IMR-90 (cell line): Measurements from ENCODE around the gene PTPRO. TPM values are rescaled to one million over a fixed set of nuclear protein-coding genes. Genes with fewer than 3 reads are reported as not detected.

Experiments used
- ATAC-seq: fragments of 200-7000 bp; cut with Tn5 transposase; 2 replicates; pipeline ENCODE4 v1.9.1; 2020; ENCODE audit warnings: low read depth, mild to moderate bottlenecking, moderate library complexity
- BruUV-seq: library from RNA; stranded (reverse); fragments of 400-500 nt; replicated peaks from 2 replicates; lab custom pipeline; 2021; lab: Mats Ljungman, UMichigan
- CTCF ChIA-PET: fragments of 300-600 bp; formaldehyde crosslinking; extraction: SDS; loops from one replicate; lab custom pipeline; 2021; ENCODE audit warnings: antibody characterized with exemption; lab: Yijun Ruan, JAX
- POLR2A ChIA-PET: fragments of 300-600 bp; sonication (Branson Sonifier 250); formaldehyde crosslinking; loops from one replicate; lab custom pipeline; 2022; ENCODE audit warnings: antibody characterized with exemption; ENCODE audit not compliant: unreplicated experiment; lab: Charles Lee
- DNase-seq: peaks from one replicate; pipeline ENCODE4 v3.0.0; 2013
- H2AFZ ChIP-seq: replicated peaks from 2 replicates; pipeline ENCODE3; 2013; ENCODE audit warnings: low read length, mild to moderate bottlenecking; ENCODE audit not compliant: poor library complexity
- H2AK5ac ChIP-seq: 2 replicates; pipeline ENCODE4 v1.6.1; 2013; ENCODE audit warnings: low read depth, low read length, inconsistent platforms
- H2AK9ac ChIP-seq: replicated peaks from 2 replicates; pipeline ENCODE3; 2013; ENCODE audit warnings: mild to moderate bottlenecking, low read depth, low read length, moderate library complexity; ENCODE audit not compliant: poor library complexity
- H2BK120ac ChIP-seq: 2 replicates; pipeline ENCODE4 v1.6.1; 2013; ENCODE audit warnings: low read depth, low read length, inconsistent platforms
- H2BK15ac ChIP-seq: 3 replicates; pipeline ENCODE4 v1.6.1; 2013; ENCODE audit warnings: low read depth, low read length, inconsistent platforms
- H2BK20ac ChIP-seq: 2 replicates; pipeline ENCODE4 v1.6.1; 2013; ENCODE audit warnings: low read depth, mild to moderate bottlenecking, inconsistent platforms, low read length, moderate library complexity
- H2BK5ac ChIP-seq: 2 replicates; pipeline ENCODE4 v1.6.1; 2013; ENCODE audit warnings: mild to moderate bottlenecking, low read depth, low read length, inconsistent platforms; ENCODE audit not compliant: poor library complexity, severe bottlenecking
- H3K14ac ChIP-seq: replicated peaks from 2 replicates; pipeline ENCODE4 v1.6.1; 2013; ENCODE audit warnings: low read depth, low read length, inconsistent platforms
- H3K18ac ChIP-seq: 2 replicates; pipeline ENCODE4 v1.6.1; 2013; ENCODE audit warnings: low read depth, low read length, control low read depth
- H3K23ac ChIP-seq: 2 replicates; pipeline ENCODE4 v1.6.1; 2013; ENCODE audit warnings: low read depth, low read length, inconsistent platforms
- H3K27ac ChIP-seq: 2 replicates; pipeline ENCODE4 v1.5.1; 2013; ENCODE audit warnings: mild to moderate bottlenecking, control low read depth, low read length; ENCODE audit not compliant: insufficient read depth
- H3K27me3 ChIP-seq: 2 replicates; pipeline ENCODE4 v1.6.1; 2013; ENCODE audit warnings: low read length; ENCODE audit not compliant: control insufficient read depth, insufficient read depth
- H3K36me3 ChIP-seq: 2 replicates; pipeline ENCODE4 v1.6.1; 2013; ENCODE audit warnings: low read length, mixed read lengths; ENCODE audit not compliant: control insufficient read depth, insufficient read depth
- H3K4ac ChIP-seq: 2 replicates; pipeline ENCODE4 v1.6.1; 2013; ENCODE audit warnings: low read depth, low read length, inconsistent platforms
- H3K4me1 ChIP-seq: 2 replicates; pipeline ENCODE4 v1.6.1; 2013; ENCODE audit warnings: low read length, mixed read lengths; ENCODE audit not compliant: control insufficient read depth, insufficient read depth
- H3K4me2 ChIP-seq: 2 replicates; pipeline ENCODE4 v1.6.1; 2013; ENCODE audit warnings: low read depth, mild to moderate bottlenecking, control low read depth, low read length, moderate library complexity
- H3K4me3 ChIP-seq: 2 replicates; pipeline ENCODE4 v1.5.1; 2013; ENCODE audit warnings: low read depth, mild to moderate bottlenecking, control low read depth, low read length, moderate library complexity; ENCODE audit not compliant: insufficient read depth
- H3K56ac ChIP-seq: 2 replicates; pipeline ENCODE4 v1.6.1; 2013; ENCODE audit warnings: low read length, inconsistent platforms; ENCODE audit not compliant: insufficient read depth; ENCODE audit errors: extremely low read depth
- H3K79me1 ChIP-seq, 2 experiments: 2 replicates each; pipeline ENCODE4 v1.6.1; 2013; ENCODE audit warnings: low read length in 2 of 2, inconsistent platforms in 1 of 2, low read depth in 1 of 2
- H3K9ac ChIP-seq: 2 replicates; pipeline ENCODE4 v1.6.1; 2013; ENCODE audit warnings: low read depth, low read length, control low read depth
- H3K9me1 ChIP-seq: 2 replicates; pipeline ENCODE4 v1.6.1; 2013; ENCODE audit warnings: low read length, inconsistent platforms; ENCODE audit not compliant: insufficient read depth
- H3K9me3 ChIP-seq: 2 replicates; pipeline ENCODE4 v1.6.1; 2013; ENCODE audit warnings: low read length; ENCODE audit not compliant: control insufficient read depth, insufficient read depth
- H4K20me1 ChIP-seq: 2 replicates; pipeline ENCODE4 v1.6.1; 2013; ENCODE audit warnings: low read length, inconsistent platforms; ENCODE audit not compliant: insufficient read depth
- H4K5ac ChIP-seq: 2 replicates; pipeline ENCODE4 v1.6.1; 2013; ENCODE audit warnings: mild to moderate bottlenecking, low read depth, low read length, control low read depth
- H4K8ac ChIP-seq, 2 experiments: 2 replicates each; pipeline ENCODE4 v1.6.1; 2013; ENCODE audit warnings: low read depth in 2 of 2, low read length in 2 of 2, control low read depth in 1 of 2, inconsistent platforms in 1 of 2
- H4K91ac ChIP-seq: 2 replicates; pipeline ENCODE4 v1.6.1; 2013; ENCODE audit warnings: low read depth, low read length, inconsistent platforms; ENCODE audit not compliant: insufficient read depth
- BHLHE40 ChIP-seq: fragments of 150-350 bp; IDR thresholded peaks from 2 replicates; pipeline ENCODE4 v1.6.1; 2016; ENCODE audit warnings: mild to moderate bottlenecking, low read depth, low read length
- CTCF ChIP-seq: conservative IDR thresholded peaks from 2 replicates; pipeline ENCODE4 v1.5.1; 2012; ENCODE audit warnings: mild to moderate bottlenecking, low read depth, low read length, improper control_type of control experiment
- ELK1 ChIP-seq: fragments of 150-350 bp; IDR thresholded peaks from 2 replicates; pipeline ENCODE4 v1.6.1; 2016; ENCODE audit warnings: low read depth, mild to moderate bottlenecking, low read length, moderate library complexity, borderline replicate concordance
- FOS ChIP-seq: fragments of 150-350 bp; IDR thresholded peaks from 2 replicates; pipeline ENCODE4 v1.6.1; 2016; ENCODE audit warnings: low read depth, low read length
- MAFK ChIP-seq: IDR thresholded peaks from 2 replicates; pipeline ENCODE4 v1.6.1; 2012; ENCODE audit warnings: low read depth, low read length, improper control_type of control experiment
- MAZ ChIP-seq: IDR thresholded peaks from 2 replicates; pipeline ENCODE4 v1.6.1; 2012; ENCODE audit warnings: low read depth, mild to moderate bottlenecking, low read length, improper control_type of control experiment, moderate library complexity, borderline replicate concordance
- MXI1 ChIP-seq: IDR thresholded peaks from 2 replicates; pipeline ENCODE4 v1.6.1; 2012; ENCODE audit warnings: low read depth, mild to moderate bottlenecking, low read length, moderate library complexity, borderline replicate concordance
- NFE2L2 ChIP-seq: fragments of 150-350 bp; IDR thresholded peaks from 2 replicates; pipeline ENCODE4 v1.6.1; 2016; ENCODE audit warnings: low read depth, mild to moderate bottlenecking, low read length
- POLR2A ChIP-seq: IDR thresholded peaks from 2 replicates; pipeline ENCODE4 v1.6.1; 2012; ENCODE audit warnings: mild to moderate bottlenecking, low read depth, low read length
- RAD21 ChIP-seq: IDR thresholded peaks from 2 replicates; pipeline ENCODE4 v1.6.1; 2012; ENCODE audit warnings: low read length, improper control_type of control experiment
- RCOR1 ChIP-seq: IDR thresholded peaks from 2 replicates; pipeline ENCODE4 v1.6.1; 2012; ENCODE audit warnings: mild to moderate bottlenecking, low read length, improper control_type of control experiment; ENCODE audit not compliant: insufficient replicate concordance
- SMC3 ChIP-seq: fragments of 150-350 bp; IDR thresholded peaks from 2 replicates; pipeline ENCODE4 v1.6.1; 2016; ENCODE audit warnings: low read depth, mild to moderate bottlenecking, antibody characterized with exemption, low read length, moderate library complexity
- USF2 ChIP-seq: fragments of 150-350 bp; IDR thresholded peaks from 2 replicates; pipeline ENCODE4 v1.6.1; 2017; ENCODE audit warnings: mild to moderate bottlenecking, antibody characterized with exemption, low read length, low read depth
- WGBS, 2 experiments: methylation state at CpG; one replicate each; pipeline versions ENCODE4 v1.1.5 to v1.1.7; 2013; ENCODE audit warnings: missing lambda C conversion rate in 2 of 2; ENCODE audit not compliant: insufficient read length in 1 of 2; ENCODE audit errors: extremely low coverage in 2 of 2; 5-methylcytosine and 5-hydroxymethylcytosine counted together
- dilution Hi-C: fragments of 300-500 bp; cut with HindIII; formaldehyde crosslinking; loops from one replicate; pipeline ENCODE4 v1.14.3; 2018; ENCODE audit warnings: low sequenced_read_pairs; ENCODE audit not compliant: unreplicated experiment
- in situ Hi-C: fragments of 300-500 bp; cut with MboI; formaldehyde crosslinking; loops from 3 replicates; pipeline ENCODE4 v1.14.3; 2019; ENCODE audit warnings: low sequenced_read_pairs, inconsistent platforms, mixed read lengths
- intact Hi-C: fragments of 100-400 bp; cut with micrococcal nuclease; formaldehyde crosslinking; loops from 2 replicates; pipeline ENCODE4 v1.10.0; 2022
- polyA plus RNA-seq, 3 experiments: library from polyadenylated mRNA; depleted of rRNA; stranded (reverse); fragments of >200 nt; gene quantifications; 2 replicates each; pipeline ENCODE4 v1.2.3, GENCODE V29; 2012; ENCODE audit warnings: low replicate concordance in 1 of 3
- total RNA-seq: library from RNA; depleted of rRNA; stranded (reverse); fragments of >200 nt; gene quantifications from 2 replicates; pipeline ENCODE4 v1.2.3, GENCODE V29; 2012

Gene PTPRO
- total and polyA plus RNA-seq, 2 of the 4 experiments (the other 2 are of a cell fraction), result 0.03 to 0.18 TPM

GRCh38 chr12:15575671-15576541 is 253.6 kb downstream of the PTPRO start:
- no TSS peak for BruUV-seq
- Histone ChIP-seq H3K14ac (no peak overlapping the region), H3K4me1 (peaks cover 2% of the 10 kb centered on the region; the same call in 1 of the 2 replicates), H3K4ac (no peak overlapping the region), H3K56ac (no peak overlapping the region), H2AFZ (no peak overlapping the region), H4K8ac (no peak overlapping the region; a peak in 1 of 4 replicates), H3K27me3 (no peaks in the 10 kb centered on the region), H3K9me1 (no peaks in the 10 kb centered on the region), H3K79me1 (no peaks in the 10 kb centered on the region), H4K5ac (no peak overlapping the region), H3K23ac (no peak overlapping the region), H3K36me3 (no peaks in the 10 kb centered on the region), H3K18ac (no peak overlapping the region), H2AK9ac (no peak overlapping the region), H3K9ac (no peak overlapping the region), H4K91ac (no peak overlapping the region), H2BK20ac (no peak overlapping the region), H2BK15ac (no peak overlapping the region), H3K4me3 (no peak overlapping the region), H3K4me2 (no peak overlapping the region), H3K9me3 (0 out of 2 replicates have a peak, but pooled peaks cover 3% of the 10 kb centered on the region), H2BK5ac (no peak overlapping the region), H2BK120ac (no peak overlapping the region), H2AK5ac (no peak overlapping the region), H4K20me1 (no peaks in the 10 kb centered on the region), H3K27ac (no peak overlapping the region)
- dilution Hi-C loops (no loop called here), intact Hi-C loops (no loop called here), in situ Hi-C loops (loop anchor here (5.0 kb wide), 1 partner anchor 304 kb away; no protein-coding TSS in a partner anchor)
- ChIA-PET POLR2A (no interaction called here), CTCF (interaction anchor here (0.6 kb wide), 1 partner anchor 37 kb away, joined by 3 read pairs; no protein-coding TSS in a partner anchor)
- no CpG with 5 or more reads among the region's 3 CpGs for WGBS, 2 experiments
- TF ChIP-seq MAZ (no peak), USF2 (no peak), BHLHE40 (no peak), MAFK (no peak), NFE2L2 (no peak), RCOR1 (no peak), ELK1 (no peak), RAD21 (no peak), SMC3 (no peak), POLR2A (no peak), CTCF (no peak), FOS (no peak), MXI1 (no peak)
- no peak for DNase-seq
- no peak for ATAC-seq
